Measurements from ENCODE around the gene SETD2.
A peak's percentile ranks its signal among the peaks of the same experiment; 100 is the strongest.

The SETD2 gene

DNA sequence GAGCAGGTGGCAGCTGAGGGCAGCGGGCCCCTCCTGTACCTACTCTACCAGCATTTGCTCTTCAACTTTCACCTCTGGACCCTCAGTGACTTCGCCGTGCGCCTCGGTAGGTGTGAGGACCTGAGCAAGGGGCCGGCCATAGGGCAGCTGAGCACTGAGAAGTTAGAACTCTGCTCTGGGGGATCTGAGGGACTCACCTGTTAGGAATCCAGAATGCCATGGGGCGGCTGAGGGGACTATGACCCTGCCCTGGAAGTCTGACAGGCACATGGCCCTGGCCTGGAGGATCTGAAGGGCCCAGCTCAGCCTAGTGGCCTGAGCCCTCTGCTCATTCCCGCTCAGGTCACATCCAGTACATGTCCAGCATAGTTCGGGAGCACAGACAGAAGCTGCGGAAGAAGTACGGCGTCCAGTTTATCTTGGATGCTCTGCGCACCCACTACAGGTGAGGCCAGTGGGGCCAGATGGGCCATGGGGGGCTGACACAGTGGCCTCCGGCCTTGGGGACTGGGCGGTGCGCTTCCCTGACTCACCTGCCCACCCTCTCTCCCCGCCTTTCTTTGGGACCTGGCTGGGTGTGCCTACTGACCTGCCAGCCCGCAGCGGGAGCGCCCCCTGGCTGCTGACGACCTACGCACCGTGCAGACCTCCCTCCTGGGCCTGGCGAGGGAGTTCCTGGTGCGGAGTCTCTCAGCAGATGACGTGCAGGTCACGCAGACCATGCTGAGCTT, 165.6 kb downstream of the SETD2 start:
- DNase-seq (ENCODE audit: low spot score) = peak; percentile 74

DNA sequence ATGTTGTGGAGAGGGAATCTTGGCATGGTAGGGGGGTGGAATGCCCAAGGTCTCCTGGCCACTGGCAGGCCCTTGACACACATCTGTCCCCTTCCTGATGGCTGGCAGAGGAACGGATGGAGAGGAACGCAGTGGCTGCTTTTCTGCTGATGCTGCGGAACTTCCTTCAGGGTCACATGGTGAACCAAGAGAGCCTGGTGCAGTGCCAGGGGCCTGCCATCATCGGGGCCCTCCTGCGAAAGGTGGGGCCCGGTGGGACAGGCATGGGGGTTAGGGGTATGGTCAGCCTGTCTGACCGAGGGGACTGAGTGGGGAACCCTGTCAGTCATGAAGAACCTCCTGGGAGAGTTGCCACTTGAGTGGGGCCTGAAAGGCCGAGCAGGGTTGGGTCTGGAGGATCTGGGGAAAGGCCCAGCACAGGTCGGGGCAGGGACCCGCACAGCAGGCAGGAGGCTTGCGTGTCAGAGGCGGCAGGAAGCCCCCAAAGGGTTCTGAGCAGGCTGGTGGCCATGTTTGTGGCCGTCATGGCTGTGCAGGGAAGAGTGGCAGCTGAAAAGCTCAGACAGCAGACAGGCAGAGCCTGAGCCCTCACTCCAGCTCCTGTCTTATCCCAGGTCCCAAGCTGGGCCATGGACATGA, 166.3 kb downstream of the SETD2 start:
- DNase-seq (ENCODE audit: low spot score) = no peak

DNA sequence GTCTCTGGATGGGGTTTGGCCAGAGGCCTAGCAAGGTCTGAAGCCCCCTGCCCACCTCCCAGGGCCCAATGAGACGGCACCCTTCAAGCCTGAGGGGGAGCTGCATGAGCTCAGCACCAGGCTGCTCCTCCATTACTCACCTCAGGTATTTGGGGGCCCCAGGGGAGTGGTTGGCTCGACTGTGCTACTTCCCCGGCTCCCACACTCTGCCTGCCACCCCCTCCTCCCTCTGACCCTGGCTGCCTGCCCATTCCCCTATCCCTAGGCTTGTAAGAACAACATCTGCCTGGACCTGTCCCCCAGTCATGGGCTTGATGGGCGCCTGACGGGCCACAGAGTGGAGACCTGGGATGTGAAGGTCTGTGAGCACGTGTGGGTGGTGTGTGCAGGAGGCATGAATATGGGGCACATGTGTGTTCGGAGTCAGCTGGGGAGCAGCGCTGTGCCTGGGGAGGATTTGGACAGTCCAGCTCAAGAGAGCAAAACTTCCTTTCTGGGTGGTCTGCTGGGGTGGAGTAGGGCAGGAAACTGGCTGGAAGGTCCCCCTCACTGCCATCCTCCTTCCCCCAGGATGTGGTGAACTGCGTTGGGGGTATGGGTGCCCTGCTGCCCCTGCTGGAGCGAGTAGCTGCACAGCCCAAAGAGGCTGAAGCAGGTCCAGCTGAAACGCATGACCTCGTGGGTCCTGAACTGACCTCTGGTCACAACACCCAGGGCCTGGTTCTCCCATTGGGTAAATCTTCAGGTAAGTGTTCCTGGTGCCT, 167.0 kb downstream of the SETD2 start:
- DNase-seq (ENCODE audit: low spot score) = no peak

DNA sequence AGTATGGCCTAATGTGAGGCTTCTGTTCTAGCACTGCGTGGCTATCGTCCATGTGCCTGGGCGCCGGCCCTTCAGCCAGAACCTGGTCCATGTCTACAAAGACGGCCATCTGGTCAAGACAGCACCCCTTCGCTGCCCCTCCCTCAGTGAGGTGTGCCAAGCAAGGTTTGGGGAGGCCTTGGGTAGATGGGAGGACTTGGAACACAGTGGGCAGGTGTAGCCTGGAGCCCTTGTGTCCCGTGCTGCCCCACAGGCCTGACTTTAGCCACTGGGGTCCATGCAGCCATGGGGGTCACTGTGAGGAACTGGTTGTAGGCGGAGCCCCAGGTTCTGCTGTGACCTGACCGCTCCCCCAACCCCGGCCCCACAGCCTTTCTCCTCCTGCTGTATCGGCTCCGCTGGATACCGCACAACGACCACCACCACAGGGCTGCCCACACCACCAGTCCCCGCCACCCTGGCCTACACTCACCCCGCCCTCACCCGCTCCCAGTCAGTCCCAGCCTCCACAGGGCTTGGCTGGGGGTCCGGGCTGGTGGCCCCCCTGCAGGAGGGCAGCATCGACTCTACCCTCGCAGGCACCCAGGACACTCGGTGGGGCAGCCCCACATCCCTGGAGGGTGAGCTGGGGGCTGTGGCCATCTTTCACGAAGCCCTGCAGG, 167.9 kb downstream of the SETD2 start:
- DNase-seq (ENCODE audit: low spot score) = no peak

DNA sequence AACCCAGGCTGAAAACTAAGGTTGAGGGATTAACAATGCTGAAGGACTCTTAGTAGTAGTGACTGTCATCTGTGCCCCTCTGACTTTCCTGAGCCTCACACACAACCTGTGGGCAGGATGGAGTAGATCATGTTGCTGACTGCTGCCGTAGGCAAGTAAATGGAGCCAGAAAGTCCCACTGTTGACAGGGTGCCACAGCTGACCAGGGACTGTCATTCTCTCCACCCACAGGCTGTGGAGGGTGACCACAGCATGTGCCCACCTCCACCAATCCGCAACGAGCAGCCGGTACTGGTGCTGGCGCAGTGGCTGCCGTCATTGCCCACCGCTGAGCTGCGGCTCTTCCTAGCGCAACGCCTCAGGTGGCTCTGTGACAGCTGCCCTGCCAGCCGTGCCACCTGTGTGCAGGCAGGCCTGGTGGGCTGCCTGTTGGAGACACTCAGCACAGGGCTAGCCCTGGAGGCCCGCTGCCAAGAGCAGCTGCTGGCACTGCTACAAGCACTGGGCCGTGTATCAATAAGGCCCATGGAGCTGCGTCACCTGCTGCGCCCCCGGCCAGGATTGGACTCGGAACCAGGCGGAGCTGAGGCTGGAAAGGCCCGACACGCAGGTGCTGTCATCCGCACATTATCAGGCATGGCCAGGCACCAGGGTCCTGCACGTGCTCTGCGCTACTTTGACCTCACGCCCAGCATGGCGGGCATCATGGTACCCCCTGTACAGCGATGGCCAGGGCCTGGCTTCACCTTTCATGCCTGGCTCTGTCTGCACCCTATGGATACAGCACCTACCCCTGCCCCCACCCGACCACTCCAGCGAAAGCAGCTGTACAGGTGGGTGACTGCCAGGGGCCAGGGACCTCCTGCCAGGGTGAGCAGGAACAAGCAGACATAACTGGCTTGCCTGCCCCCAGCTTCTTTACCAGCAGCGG, 168.8 kb downstream of the SETD2 start:
- DNase-seq (ENCODE audit: low spot score) = no peak

DNA sequence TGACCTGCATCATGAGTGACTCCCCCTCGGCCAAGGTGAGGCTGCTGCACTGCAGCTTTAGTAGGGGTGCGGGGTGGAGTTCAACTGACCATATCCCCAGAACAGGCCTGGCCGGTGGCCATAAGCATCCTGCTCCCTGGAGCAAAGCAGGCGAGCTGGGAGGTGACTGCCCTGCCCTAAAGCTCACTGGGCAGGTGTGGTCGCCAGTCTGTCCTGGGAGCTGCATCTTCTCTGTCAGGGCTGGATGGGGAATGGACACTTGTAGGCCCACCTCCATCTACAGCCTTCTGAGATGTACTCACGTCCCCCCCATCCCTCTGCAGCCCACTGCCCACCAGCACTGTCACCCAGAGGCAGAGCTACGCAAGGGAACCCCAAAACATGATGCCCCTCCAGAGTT, 169.9 kb downstream of the SETD2 start:
- no peak for DNase-seq (ENCODE audit: low spot score)

DNA sequence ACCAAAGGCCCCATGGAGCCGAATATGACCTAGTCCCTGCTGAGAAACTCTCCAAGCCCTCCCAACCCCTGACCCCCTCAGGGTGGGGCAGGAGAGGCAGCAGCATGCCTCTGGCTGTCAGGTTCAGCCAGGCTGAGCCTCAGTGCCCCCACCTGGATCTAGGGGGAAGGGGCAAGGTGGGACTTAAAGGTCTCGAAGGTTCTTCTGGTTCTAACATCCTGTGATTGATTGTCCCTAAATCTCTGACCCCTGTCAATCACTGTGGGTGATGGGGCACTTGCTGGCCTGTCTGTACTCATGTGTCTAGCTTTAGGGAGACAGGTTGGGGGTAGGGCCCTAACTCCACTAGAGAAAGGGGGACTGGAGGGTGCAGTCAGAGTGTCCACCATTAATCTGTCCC, 170.6 kb downstream of the SETD2 start:
- DNase-seq (ENCODE audit: low spot score) = no peak

DNA sequence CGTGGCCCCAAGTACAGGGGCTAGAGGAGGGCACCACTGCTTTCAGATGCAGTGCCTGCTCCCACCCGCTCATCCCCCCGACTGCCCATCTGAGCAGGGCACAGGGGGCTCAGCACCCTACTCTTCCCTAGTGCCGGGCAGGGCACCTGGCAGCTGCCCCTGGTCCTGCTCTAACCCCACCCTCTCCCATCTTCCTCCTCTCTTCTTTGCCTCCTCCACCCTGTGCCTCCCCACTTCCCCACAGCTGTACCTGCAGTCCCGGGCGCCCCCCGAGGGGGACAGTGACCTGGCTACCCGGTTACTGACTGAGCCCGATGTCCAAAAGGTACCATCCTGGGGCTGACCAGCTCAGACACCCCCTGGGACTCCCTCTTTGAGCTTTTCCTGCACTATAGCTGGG, 171.7 kb downstream of the SETD2 start:
- DNase-seq (ENCODE audit: low spot score) = no peak

DNA sequence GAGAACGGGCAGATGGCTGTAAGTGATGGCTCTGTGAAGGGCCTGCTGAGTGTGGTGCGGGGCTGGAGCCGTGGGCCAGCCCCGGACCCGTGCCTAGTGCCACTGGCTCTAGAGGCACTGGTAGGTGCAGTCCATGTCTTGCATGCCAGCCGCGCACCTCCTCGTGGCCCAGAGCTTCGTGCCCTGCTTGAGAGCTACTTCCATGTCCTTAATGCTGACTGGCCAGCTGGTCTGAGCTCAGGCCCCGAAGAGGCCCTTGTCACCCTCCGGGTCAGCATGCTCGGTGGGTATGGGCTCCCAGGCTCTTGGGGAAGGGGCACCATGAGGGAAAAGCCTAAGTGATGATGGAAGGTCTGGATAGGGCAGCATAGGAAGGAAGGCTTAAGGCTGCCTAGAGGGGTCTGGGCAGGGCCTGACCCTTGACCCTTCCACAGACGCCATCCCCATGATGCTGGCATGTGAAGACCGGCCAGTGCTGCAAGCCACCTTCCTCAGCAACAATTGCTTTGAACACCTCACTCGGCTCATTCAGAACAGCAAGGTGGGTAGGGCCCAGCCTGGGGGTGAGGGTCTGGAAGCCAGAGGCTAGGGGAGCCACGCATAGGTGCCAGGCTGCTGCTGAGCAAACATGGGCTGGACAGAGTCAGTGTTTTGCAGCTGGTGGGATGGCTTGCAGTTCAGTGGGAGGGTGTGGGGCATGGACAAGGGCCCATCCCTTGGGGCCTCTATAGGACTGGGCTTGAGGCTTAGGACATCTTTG, 172.3 kb downstream of the SETD2 start:
- DNase-seq (ENCODE audit: low spot score) = no peak

DNA sequence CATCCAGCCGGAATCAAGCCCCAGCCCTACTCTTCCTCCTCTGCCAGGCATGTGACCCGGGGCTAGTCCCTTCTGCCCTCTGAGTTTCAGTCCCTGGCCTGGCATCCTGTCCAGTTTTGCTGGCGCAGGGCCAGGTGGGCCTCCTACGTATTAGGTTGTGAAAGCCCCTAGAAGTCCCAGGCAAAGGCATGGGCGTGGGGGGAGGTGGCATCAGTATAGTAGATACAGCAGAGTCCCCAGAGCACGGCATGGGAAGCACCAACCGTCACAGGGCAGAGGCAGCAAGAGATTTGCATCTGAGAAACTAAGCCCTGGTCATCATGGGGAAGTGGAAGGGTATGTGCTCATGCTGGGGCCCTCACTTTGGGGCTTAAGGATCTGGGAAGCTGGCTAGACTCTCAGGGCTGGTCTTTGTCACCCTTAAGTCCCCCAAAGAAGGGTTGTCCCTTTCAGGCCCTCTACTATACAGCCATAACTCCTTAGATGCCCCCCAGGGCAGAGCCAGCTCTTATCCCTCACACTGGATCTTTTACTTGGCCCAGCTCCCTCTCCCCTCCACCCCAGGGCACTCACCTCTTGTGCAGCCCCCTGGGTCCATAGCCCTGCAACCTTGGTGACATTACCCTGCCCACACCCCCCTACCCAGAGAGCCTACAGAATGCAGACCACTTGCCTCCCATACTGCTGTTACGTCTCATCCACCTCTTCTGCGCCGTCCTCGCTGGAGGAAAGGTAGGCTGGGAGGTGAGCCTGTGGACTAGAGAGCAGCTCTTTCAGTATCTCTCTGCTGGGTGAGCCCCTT, 173.1 kb downstream of the SETD2 start:
- no peak for DNase-seq (ENCODE audit: low spot score)

DNA sequence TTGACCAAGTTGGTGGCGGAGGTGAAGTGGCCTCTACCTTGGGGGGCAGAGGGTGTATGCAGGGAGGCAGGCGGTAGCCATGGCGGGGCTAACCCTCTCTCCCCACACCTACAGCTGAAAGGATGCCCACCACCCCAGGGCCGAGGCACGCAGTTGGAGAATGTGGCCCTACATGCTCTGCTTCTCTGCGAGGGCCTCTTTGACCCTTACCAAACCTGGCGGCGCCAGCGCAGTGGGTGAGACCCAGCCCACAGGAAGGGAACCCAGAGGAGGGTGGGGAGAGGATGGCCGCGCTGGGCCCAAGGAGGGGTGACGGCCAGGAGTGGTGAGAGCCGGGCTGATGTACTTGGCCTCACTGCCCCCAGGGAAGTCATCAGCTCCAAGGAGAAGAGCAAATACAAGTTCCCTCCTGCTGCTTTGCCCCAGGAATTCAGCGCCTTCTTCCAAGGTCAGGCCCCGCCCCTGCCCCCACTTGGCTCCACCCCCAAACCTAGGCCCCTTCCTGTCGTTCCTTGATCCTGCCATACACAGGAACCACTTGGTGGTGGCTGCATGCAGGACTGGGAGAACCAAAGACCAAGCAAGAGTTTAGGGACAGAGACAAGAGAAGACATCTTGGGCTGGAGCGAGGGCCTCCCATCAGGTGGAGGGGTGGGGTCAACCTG, 174.6 kb downstream of the SETD2 start:
- no peak for DNase-seq (ENCODE audit: low spot score)

DNA sequence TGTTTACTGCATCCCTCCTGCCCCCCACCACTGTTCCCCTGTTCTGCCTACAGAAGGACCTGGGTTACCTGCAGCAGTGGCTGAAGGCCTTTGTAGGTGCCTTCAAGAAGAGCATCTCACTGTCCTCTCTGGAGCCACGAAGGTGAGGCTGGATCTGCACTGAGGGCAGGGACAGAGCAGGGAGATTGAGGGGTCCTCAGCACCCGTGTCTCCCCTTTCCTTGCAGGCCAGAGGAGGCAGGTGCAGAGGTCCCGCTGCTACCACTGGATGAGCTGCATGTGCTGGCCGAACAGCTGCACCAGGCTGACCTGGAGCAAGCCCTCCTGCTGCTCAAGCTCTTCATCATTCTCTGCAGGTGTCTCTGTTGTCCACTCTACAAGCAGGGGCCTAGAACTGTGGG, 175.3 kb downstream of the SETD2 start:
- DNase-seq (ENCODE audit: low spot score) = no peak

DNA sequence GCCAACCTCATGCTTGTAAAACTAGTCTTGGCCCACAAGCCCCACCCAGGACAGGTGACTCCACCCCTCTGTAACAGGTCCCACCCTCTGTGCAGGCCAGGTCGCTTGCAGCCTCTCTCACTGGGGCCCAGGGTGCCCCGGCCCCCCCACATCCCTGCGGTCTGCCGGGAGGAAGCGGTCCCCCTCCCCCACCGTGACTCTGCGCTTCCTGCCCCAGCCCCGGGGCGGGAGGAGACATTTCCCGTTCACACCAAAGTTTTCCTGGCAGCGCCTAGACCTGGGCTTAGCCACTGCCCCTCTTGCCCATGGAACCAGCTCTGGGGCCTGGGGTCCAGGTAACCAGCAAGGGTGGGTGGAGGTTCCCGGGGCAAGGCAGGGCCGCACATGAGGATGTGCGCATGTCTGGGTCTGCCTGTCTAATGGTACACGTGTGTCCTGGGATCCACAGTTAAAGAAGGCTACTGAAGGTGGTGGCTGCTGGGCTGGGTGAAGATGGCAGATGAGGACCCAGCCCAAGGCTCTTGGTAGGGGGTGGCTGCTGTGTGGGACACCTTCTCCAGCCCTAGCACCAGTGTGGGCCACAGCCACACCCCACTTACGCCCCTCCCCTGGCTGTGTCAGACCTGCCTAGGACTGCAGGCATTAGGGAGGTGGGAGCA, 176.0 kb downstream of the SETD2 start:
- DNase-seq (ENCODE audit: low spot score) = peak; percentile 49

DNA sequence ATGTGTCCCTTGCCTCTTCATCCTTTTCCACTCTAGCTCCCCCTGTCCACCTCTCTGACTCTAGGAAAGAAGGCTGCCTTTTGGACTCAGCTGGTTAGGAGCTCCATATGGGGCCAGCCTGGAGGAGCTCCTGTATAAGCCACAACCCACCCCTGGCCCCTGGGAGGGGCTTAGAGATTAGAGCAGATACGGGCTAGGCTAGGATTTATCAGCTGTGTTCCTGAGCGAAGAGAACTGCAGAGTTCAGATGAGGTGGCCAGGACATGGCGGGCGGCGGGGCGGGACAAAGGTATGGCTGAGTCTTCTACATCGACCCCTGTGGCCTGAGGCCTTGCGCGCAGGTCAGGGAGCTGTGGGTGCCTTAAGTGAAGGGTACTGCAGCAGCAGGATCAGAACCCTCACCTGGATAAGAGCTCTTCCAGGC, 176.6 kb downstream of the SETD2 start:
- DNase-seq (ENCODE audit: low spot score) = peak; percentile 23

DNA sequence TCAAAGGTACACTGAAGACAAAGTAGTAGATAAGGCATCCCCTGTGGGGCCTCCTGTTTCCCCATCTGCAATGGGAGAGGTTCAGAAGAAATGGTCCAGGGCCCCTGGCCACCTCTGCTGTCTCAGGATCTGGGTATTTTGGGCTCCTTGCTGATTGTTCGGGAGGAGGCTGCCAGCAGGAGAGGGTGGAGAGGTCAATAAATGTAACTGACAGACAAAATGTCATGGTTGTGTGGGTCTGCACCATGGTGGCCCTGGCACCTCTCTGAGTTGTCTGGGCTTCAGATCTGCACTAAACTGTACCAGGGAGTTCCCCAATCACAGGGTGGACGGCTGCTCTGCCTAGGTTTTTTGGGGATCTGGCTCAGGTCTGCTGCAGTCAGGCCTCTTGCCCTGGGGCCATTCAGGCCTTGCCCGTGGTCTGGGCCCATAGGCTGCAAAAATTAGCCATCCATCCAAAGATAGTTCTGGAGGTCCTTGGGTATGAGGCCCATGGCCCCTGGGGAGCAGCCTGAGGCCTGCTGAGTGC, 177.1 kb downstream of the SETD2 start:
- DNase-seq (ENCODE audit: low spot score) = no peak

DNA sequence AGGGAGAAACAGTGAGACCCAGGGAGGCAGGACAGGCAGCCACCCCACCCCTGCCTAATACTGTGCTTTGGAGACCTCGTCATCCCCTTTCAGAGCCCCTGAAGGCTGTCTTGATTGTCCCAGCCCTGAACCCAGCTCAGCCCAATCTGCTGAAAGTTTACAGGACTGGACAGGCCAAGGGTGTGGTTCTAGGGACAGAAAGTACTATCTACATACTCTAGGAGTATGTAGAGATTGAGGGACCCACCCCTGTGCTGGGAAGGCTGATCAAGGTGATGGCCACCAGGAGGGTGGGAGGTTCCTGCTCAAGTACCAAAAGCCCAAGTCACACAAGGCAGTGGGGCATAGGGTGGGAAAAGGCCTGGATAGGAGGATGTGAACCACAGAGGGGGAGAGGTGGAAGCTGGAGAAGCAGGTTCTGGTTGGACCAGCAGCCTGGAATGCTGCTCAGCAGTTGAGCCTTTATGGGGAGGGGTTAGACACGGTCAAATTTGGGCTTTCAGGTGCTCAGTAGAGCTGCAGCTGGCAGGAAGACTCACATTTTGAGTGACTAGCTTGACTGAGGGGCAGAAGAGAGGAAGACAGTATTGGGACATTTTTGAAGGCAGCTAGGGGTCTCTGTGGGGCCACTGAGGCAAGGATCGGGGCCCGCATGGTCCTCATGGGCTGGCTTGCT, 177.7 kb downstream of the SETD2 start:
- no peak for DNase-seq (ENCODE audit: low spot score)

DNA sequence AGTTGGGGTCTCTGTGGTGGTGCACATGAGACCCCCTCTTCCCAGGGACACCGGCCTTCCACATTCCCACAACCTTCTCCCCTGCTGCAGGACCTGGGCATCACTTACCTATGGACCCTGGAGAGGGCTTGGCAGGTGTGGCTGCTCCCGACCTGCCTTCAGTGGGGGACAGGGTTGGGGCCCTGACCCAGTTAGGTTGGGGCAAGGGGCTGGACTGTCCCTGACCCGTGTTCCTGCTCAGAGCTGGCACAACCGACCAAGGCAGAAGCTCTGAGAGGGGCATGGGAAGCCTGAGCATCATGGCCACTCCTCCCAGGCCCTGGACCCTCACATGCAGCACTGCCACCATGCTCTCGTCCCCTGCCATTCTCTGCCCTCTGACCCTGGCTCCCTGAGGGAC, 178.3 kb downstream of the SETD2 start:
- no peak for DNase-seq (ENCODE audit: low spot score)
